Liver (tissue), 2 donors: ENCODE results near the gene ZNF133.

Source experiments
- CTCF ChIP-seq: fragments of 150-350 bp; IDR thresholded peaks from 2 replicates; pipeline ENCODE4 v1.5.1; 2017; ENCODE audit warnings: improper control_type of control experiment, low read depth, low read length; ENCODE audit not compliant: missing input control
- MAX ChIP-seq: IDR thresholded peaks from 2 replicates; pipeline ENCODE4 v1.6.1; 2016; ENCODE audit warnings: antibody characterized with exemption
- donor health status: healthy.

GRCh38 chr20:18255526-18255925, 32.8 kb upstream of the ZNF133 start:
- TF ChIP-seq MAX (no peak), CTCF (no peak)
